WTC11 (cell line): ENCODE data around the gene TMEM229B. TPM values are rescaled to one million over a fixed set of nuclear protein-coding genes. Genes with fewer than 3 reads are reported as not detected.

Experiments
- ATAC-seq: fragments of 200-7000 bp; cut with Tn5 transposase; 2 replicates; pipeline ENCODE4 v1.10.0; 2021; ENCODE audit warnings: mild to moderate bottlenecking, moderate library complexity
- CTCF ChIA-PET: fragments of 300-600 bp; sonication (Branson Sonifier 250); formaldehyde crosslinking; loops from one replicate; lab custom pipeline; 2021; ENCODE audit warnings: antibody characterized with exemption; lab: Charles Lee
- POLR2A ChIA-PET: fragments of 350-600 bp; sonication (Branson Sonifier 250); formaldehyde crosslinking; loops from one replicate; lab custom pipeline; 2021; ENCODE audit warnings: antibody characterized with exemption; lab: Charles Lee
- DNase-seq: peaks from one replicate; pipeline ENCODE4 v3.0.0; 2021; ENCODE audit warnings: low spot score
- H3K27ac Mint-ChIP-seq: 2 replicates; pipeline ENCODE4 v1.8.0; 2021; ENCODE audit warnings: mixed read lengths
- H3K27me3 Mint-ChIP-seq: 2 replicates; pipeline ENCODE4 v1.8.0; 2021; ENCODE audit warnings: low read depth, mild to moderate bottlenecking, moderate library complexity, mixed read lengths
- H3K36me3 Mint-ChIP-seq: 2 replicates; pipeline ENCODE4 v1.8.0; 2021; ENCODE audit warnings: mixed read lengths
- H3K4me1 Mint-ChIP-seq: 2 replicates; pipeline ENCODE4 v1.8.0; 2022; ENCODE audit warnings: mixed read lengths
- H3K4me3 Mint-ChIP-seq: 2 replicates; pipeline ENCODE4 v1.8.0; 2021; ENCODE audit warnings: mild to moderate bottlenecking, moderate library complexity, mixed read lengths
- H3K9me3 Mint-ChIP-seq: 2 replicates; pipeline ENCODE4 v1.8.0; 2021; ENCODE audit warnings: mixed read lengths
- JUN ChIP-seq: sonication (generic); formaldehyde crosslinking; IDR thresholded peaks from 2 replicates; pipeline ENCODE4 v1.8.0; 2023; ENCODE audit warnings: mild to moderate bottlenecking, missing genetic modification reagents
- MYBL2 ChIP-seq: sonication (generic); formaldehyde crosslinking; IDR thresholded peaks from 2 replicates; pipeline ENCODE4 v1.8.1; 2023; ENCODE audit warnings: mild to moderate bottlenecking, moderate library complexity, missing genetic modification reagents
- RELA ChIP-seq: sonication (generic); formaldehyde crosslinking; IDR thresholded peaks from 2 replicates; pipeline ENCODE4 v1.8.1; 2022; ENCODE audit warnings: missing genetic modification reagents, mild to moderate bottlenecking, borderline replicate concordance
- SOX15 ChIP-seq: fragments of 250-450 bp; sonication (Bioruptor Pico); IDR thresholded peaks from 2 replicates; pipeline ENCODE4 v1.9.0; 2021; ENCODE audit warnings: mild to moderate bottlenecking
- TCF7 ChIP-seq: sonication (generic); formaldehyde crosslinking; IDR thresholded peaks from 2 replicates; pipeline ENCODE4 v1.8.0; 2022; ENCODE audit warnings: mild to moderate bottlenecking, low read depth, missing genetic modification reagents, moderate library complexity
- TEAD4 ChIP-seq: sonication (generic); formaldehyde crosslinking; IDR thresholded peaks from 2 replicates; pipeline ENCODE4 v1.8.0; 2022; ENCODE audit warnings: mild to moderate bottlenecking, missing genetic modification reagents
- ZBTB21 ChIP-seq: sonication (generic); formaldehyde crosslinking; IDR thresholded peaks from 2 replicates; pipeline ENCODE4 v1.8.1; 2023; ENCODE audit warnings: mild to moderate bottlenecking, missing genetic modification reagents, borderline replicate concordance
- ZNF219 ChIP-seq: sonication (generic); formaldehyde crosslinking; IDR thresholded peaks from 2 replicates; pipeline ENCODE4 v1.8.0; 2023; ENCODE audit warnings: missing genetic modification reagents, mild to moderate bottlenecking, borderline replicate concordance
- ZNF396 ChIP-seq: fragments of 250-450 bp; sonication (Bioruptor Pico); IDR thresholded peaks from 2 replicates; pipeline ENCODE4 v1.8.0; 2021; ENCODE audit warnings: mild to moderate bottlenecking, moderate library complexity, borderline replicate concordance
- ZNF671 ChIP-seq: fragments of 250-450 bp; sonication (Bioruptor Pico); IDR thresholded peaks from 2 replicates; pipeline ENCODE4 v1.8.0; 2021; ENCODE audit warnings: mild to moderate bottlenecking
- total RNA-seq: library from RNA; stranded (reverse); gene quantifications from 3 replicates; pipeline ENCODE4 v1.2.3, GENCODE V29; 2021
- TF ChIP-seq, protein P1 (sequence below): sonication (generic); formaldehyde crosslinking; IDR thresholded peaks from 2 replicates; pipeline ENCODE4 v1.8.0; 2022; ENCODE audit warnings: mild to moderate bottlenecking, missing genetic modification reagents
- TF ChIP-seq, protein P2 (sequence below): fragments of 250-450 bp; sonication (Bioruptor Pico); IDR thresholded peaks from 2 replicates; pipeline ENCODE4 v1.9.0; 2021; ENCODE audit warnings: mild to moderate bottlenecking, borderline replicate concordance
- TF ChIP-seq, protein P3 (sequence below): sonication (generic); formaldehyde crosslinking; IDR thresholded peaks from 2 replicates; pipeline ENCODE4 v1.8.0; 2022; ENCODE audit warnings: missing genetic modification reagents
- TF ChIP-seq, protein P4 (sequence below): fragments of 250-450 bp; sonication (Bioruptor Pico); IDR thresholded peaks from 2 replicates; pipeline ENCODE4 v1.8.0; 2021; ENCODE audit warnings: mild to moderate bottlenecking

TMEM229B gene
- total RNA-seq, 1 experiment from 2014 or later, result 0.90 TPM

DNA sequence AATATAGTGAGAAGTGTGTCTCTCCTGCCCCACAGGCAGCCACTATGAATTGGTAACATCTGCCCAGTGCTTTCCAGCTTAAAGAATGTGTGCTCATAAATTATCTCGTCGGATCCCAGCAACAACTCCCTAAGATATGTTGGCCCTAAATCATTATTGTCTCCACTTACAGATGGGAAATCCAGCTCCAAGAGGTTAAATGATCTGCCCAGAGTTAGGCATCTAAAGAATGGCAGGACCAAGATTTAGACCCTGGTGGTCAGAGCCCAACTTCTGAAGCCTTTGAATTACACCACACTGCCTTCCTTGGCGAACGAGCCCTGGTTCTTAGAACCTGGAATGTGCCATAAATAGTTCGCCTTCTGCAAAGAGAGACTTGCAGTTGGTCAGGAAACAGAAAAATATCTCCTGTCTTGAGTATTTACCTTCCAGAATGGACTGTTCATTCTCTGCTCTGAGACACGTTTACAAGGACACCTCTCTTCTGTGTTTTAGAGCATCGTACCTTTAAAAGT, 56.4 kb downstream of the TMEM229B start (continued):
- no peak for TF ChIP-seq ZBTB21 (CRISPR knock-in tag)
- TF ChIP-seq, protein P1, sequence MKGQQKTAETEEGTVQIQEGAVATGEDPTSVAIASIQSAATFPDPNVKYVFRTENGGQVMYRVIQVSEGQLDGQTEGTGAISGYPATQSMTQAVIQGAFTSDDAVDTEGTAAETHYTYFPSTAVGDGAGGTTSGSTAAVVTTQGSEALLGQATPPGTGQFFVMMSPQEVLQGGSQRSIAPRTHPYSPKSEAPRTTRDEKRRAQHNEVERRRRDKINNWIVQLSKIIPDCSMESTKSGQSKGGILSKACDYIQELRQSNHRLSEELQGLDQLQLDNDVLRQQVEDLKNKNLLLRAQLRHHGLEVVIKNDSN (CRISPR knock-in tag), result no peak
- no peak for TF ChIP-seq TCF7 (CRISPR knock-in tag)
- TF ChIP-seq MYBL2, result no peak
- TF ChIP-seq ZNF396 (CRISPR knock-in tag), result no peak
- TF ChIP-seq TEAD4 (CRISPR knock-in tag), result no peak

DNA sequence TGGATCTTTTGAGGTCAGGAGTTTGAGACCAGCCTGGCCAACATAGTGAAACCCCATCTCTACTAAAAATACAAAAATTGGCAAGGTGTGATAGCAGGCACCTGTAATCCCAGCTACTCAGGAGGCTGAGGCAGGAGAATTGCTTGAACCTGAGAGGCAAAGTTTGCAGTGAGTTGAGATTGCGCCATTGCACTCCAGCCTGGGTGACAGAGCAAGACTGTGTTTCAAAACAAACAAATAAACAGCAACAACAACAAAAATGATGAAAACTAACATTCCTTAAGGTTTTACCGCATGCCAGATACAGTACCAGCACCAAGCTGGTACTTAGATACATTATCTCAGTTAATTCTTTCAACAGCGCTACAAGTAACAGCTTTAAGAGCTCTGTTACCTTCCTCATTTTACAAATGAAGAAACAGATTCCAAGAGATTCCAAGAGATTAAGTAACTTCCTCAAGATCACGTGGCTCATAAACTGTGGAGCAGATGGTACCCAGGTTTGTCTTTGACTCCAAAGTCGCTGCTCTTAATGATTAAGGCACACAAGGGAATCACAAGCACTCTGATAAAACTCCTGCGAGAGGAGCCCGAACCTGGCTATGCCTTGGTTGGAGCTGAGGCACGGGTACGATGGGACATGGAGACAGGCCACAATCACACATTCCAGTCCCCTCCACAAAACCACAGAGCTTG, 58.9 kb downstream of the TMEM229B start:
- ATAC-seq, result no peak
- H3K36me3 Mint-ChIP-seq, result no peaks in the 10 kb centered on the region
- H3K4me3 Mint-ChIP-seq, result no peak overlapping the region
- no peak for TF ChIP-seq SOX15 (CRISPR knock-in tag)
- no peak for TF ChIP-seq ZNF219 (CRISPR knock-in tag)
- TF ChIP-seq, protein P2, sequence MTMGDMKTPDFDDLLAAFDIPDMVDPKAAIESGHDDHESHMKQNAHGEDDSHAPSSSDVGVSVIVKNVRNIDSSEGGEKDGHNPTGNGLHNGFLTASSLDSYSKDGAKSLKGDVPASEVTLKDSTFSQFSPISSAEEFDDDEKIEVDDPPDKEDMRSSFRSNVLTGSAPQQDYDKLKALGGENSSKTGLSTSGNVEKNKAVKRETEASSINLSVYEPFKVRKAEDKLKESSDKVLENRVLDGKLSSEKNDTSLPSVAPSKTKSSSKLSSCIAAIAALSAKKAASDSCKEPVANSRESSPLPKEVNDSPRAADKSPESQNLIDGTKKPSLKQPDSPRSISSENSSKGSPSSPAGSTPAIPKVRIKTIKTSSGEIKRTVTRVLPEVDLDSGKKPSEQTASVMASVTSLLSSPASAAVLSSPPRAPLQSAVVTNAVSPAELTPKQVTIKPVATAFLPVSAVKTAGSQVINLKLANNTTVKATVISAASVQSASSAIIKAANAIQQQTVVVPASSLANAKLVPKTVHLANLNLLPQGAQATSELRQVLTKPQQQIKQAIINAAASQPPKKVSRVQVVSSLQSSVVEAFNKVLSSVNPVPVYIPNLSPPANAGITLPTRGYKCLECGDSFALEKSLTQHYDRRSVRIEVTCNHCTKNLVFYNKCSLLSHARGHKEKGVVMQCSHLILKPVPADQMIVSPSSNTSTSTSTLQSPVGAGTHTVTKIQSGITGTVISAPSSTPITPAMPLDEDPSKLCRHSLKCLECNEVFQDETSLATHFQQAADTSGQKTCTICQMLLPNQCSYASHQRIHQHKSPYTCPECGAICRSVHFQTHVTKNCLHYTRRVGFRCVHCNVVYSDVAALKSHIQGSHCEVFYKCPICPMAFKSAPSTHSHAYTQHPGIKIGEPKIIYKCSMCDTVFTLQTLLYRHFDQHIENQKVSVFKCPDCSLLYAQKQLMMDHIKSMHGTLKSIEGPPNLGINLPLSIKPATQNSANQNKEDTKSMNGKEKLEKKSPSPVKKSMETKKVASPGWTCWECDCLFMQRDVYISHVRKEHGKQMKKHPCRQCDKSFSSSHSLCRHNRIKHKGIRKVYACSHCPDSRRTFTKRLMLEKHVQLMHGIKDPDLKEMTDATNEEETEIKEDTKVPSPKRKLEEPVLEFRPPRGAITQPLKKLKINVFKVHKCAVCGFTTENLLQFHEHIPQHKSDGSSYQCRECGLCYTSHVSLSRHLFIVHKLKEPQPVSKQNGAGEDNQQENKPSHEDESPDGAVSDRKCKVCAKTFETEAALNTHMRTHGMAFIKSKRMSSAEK (CRISPR knock-in tag), result no peak
- TF ChIP-seq JUN (CRISPR knock-in tag), result no peak
- no peak for TF ChIP-seq RELA
- TF ChIP-seq, protein P3, sequence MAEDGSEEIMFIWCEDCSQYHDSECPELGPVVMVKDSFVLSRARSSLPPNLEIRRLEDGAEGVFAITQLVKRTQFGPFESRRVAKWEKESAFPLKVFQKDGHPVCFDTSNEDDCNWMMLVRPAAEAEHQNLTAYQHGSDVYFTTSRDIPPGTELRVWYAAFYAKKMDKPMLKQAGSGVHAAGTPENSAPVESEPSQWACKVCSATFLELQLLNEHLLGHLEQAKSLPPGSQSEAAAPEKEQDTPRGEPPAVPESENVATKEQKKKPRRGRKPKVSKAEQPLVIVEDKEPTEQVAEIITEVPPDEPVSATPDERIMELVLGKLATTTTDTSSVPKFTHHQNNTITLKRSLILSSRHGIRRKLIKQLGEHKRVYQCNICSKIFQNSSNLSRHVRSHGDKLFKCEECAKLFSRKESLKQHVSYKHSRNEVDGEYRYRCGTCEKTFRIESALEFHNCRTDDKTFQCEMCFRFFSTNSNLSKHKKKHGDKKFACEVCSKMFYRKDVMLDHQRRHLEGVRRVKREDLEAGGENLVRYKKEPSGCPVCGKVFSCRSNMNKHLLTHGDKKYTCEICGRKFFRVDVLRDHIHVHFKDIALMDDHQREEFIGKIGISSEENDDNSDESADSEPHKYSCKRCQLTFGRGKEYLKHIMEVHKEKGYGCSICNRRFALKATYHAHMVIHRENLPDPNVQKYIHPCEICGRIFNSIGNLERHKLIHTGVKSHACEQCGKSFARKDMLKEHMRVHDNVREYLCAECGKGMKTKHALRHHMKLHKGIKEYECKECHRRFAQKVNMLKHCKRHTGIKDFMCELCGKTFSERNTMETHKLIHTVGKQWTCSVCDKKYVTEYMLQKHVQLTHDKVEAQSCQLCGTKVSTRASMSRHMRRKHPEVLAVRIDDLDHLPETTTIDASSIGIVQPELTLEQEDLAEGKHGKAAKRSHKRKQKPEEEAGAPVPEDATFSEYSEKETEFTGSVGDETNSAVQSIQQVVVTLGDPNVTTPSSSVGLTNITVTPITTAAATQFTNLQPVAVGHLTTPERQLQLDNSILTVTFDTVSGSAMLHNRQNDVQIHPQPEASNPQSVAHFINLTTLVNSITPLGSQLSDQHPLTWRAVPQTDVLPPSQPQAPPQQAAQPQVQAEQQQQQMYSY (CRISPR knock-in tag), result no peak
- TF ChIP-seq, protein P4, sequence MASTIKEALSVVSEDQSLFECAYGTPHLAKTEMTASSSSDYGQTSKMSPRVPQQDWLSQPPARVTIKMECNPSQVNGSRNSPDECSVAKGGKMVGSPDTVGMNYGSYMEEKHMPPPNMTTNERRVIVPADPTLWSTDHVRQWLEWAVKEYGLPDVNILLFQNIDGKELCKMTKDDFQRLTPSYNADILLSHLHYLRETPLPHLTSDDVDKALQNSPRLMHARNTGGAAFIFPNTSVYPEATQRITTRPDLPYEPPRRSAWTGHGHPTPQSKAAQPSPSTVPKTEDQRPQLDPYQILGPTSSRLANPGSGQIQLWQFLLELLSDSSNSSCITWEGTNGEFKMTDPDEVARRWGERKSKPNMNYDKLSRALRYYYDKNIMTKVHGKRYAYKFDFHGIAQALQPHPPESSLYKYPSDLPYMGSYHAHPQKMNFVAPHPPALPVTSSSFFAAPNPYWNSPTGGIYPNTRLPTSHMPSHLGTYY (CRISPR knock-in tag), result no peak
- TF ChIP-seq ZNF671 (CRISPR knock-in tag), result no peak
- TF ChIP-seq, all 79 proteins: peak for 0
- no peak for DNase-seq
- Mint-ChIP-seq H3K27ac (no peak overlapping the region), H3K9me3 (no peaks in the 10 kb centered on the region), H3K4me1 (peaks cover 12% of the 10 kb centered on the region), H3K27me3 (peaks cover 3% of the 10 kb centered on the region; the same call in 1 of the 2 replicates)
- POLR2A ChIA-PET, result no interaction called here
- CTCF ChIA-PET, result interaction anchor here (1.3 to 5.8 kb wide), 9 partner anchors 8 to 274 kb away, joined by 3 to 117 read pairs (median 41); partner anchors contain the start of gene PIGH
